HCT116 (cell line): Measurements from ENCODE around the gene BSND.

Experiments
- POLR2AphosphoS5 ChIP-seq: IDR thresholded peaks from 2 replicates; pipeline ENCODE4 v1.6.1; 2011; ENCODE audit warnings: mild to moderate bottlenecking, low read depth, low read length, moderate library complexity
- SP1 ChIP-seq: IDR thresholded peaks from 2 replicates; pipeline ENCODE4 v1.6.1; 2012; ENCODE audit warnings: low read depth
- ZFX ChIP-seq: fragments of 450-650 bp; IDR thresholded peaks from 2 replicates; pipeline ENCODE4 v1.6.1; 2017
- TF ChIP-seq, protein P1 (sequence below): IDR thresholded peaks from 2 replicates; pipeline ENCODE4 v1.6.1; 2012
- TF ChIP-seq, protein P2 (sequence below), 3 experiments: fragments of 200-600 bp in 1 of 3; sonication (generic) in 1 of 3; IDR thresholded peaks in 2 of 3; conservative IDR thresholded peaks in 1 of 3; 2 replicates each; pipeline ENCODE4 v1.5.1; 2012 to 2017; ENCODE audit warnings: low read depth in 2 of 3, low read length in 2 of 3, antibody characterized with exemption in 1 of 3, borderline replicate concordance in 1 of 3, control low read depth in 1 of 3, mild to moderate bottlenecking in 1 of 3, mixed read lengths in 1 of 3, mixed run types in 1 of 3, moderate library complexity in 1 of 3; ENCODE audit not compliant: insufficient read depth in 1 of 3

DNA sequence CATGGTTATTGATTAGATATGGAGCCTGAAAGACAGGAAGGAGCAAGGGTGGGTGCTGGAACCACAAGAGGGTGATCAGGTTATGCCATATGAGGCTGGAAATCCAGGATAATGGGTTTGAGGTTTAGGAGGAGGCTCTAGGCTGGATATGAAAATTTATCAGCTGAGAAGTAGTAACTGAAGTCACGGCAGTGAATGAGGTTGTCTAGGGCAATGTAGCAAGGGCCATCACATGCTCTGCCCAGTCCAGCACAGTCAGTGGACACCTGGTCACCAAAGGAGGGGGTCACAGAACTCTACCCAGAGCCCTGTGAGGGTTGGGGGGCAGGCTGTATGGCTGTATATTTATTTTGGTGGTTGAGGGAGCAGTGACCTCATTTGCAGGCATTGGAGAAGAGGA is 28.9 kb upstream of the BSND start:
- TF ChIP-seq SP1, result no peak
- TF ChIP-seq, protein P1, sequence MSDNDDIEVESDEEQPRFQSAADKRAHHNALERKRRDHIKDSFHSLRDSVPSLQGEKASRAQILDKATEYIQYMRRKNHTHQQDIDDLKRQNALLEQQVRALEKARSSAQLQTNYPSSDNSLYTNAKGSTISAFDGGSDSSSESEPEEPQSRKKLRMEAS, result no peak
- no peak for TF ChIP-seq POLR2AphosphoS5
- TF ChIP-seq, protein P2, sequence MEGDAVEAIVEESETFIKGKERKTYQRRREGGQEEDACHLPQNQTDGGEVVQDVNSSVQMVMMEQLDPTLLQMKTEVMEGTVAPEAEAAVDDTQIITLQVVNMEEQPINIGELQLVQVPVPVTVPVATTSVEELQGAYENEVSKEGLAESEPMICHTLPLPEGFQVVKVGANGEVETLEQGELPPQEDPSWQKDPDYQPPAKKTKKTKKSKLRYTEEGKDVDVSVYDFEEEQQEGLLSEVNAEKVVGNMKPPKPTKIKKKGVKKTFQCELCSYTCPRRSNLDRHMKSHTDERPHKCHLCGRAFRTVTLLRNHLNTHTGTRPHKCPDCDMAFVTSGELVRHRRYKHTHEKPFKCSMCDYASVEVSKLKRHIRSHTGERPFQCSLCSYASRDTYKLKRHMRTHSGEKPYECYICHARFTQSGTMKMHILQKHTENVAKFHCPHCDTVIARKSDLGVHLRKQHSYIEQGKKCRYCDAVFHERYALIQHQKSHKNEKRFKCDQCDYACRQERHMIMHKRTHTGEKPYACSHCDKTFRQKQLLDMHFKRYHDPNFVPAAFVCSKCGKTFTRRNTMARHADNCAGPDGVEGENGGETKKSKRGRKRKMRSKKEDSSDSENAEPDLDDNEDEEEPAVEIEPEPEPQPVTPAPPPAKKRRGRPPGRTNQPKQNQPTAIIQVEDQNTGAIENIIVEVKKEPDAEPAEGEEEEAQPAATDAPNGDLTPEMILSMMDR (IDR thresholded peaks at IDR 0.05 in 2 of 3, conservative IDR thresholded peaks at IDR 0.05 in 1 of 3; ENCODE audit: borderline replicate concordance in 1 of 3, insufficient read depth in 1 of 3, low read depth in 2 of 3, low read length in 2 of 3), result no peak
- no peak for TF ChIP-seq ZFX
